ACC112 (cell line): ENCODE measurements around the gene ZNF559.
"Not testable (repeated sequence)": the region's sequence is repeated elsewhere in the genome, so short reads cannot be mapped to it uniquely, and the experiment has no call there.

ENCODE experiments used
- H2AFZ ChIP-seq: fragments of 200-600 bp; sonication (generic); one replicate; pipeline ENCODE4 v1.6.0; 2017; ENCODE audit warnings: antibody characterized with exemption, low read length; ENCODE audit not compliant: unreplicated experiment
- H3K27ac ChIP-seq: fragments of 200-600 bp; sonication (generic); 2 replicates; pipeline ENCODE4 v1.5.1; 2014; ENCODE audit warnings: low read depth, mild to moderate bottlenecking, antibody characterized with exemption, low read length, moderate library complexity
- H3K27me3 ChIP-seq: fragments of 200-600 bp; sonication (generic); 2 replicates; pipeline ENCODE4 v1.6.1; 2014; ENCODE audit warnings: mild to moderate bottlenecking, antibody characterized with exemption, low read length, moderate library complexity, mixed read lengths; ENCODE audit not compliant: insufficient read depth
- H3K36me3 ChIP-seq: fragments of 200-600 bp; sonication (generic); 2 replicates; pipeline ENCODE4 v1.6.1; 2016; ENCODE audit warnings: mild to moderate bottlenecking, antibody characterized with exemption, low read length, moderate library complexity, mixed read lengths; ENCODE audit not compliant: insufficient read depth
- H3K4me1 ChIP-seq: fragments of 200-600 bp; sonication (generic); one replicate; pipeline ENCODE4 v1.6.1; 2016; ENCODE audit warnings: low read length, mixed read lengths; ENCODE audit not compliant: insufficient read depth, unreplicated experiment, control insufficient read depth
- H3K4me3 ChIP-seq: fragments of 200-600 bp; sonication (generic); 2 replicates; pipeline ENCODE4 v1.5.1; 2014; ENCODE audit warnings: mild to moderate bottlenecking, low read depth, low read length
- H3K79me2 ChIP-seq: fragments of 200-600 bp; sonication (generic); one replicate; pipeline ENCODE4 v1.6.0; 2016; ENCODE audit warnings: low read length; ENCODE audit not compliant: control insufficient read depth, unreplicated experiment, insufficient read depth

ZNF559 gene

GRCh38 chr19:9321338-9321737 lies 2.6 kb upstream of the ZNF559 start:
- Histone ChIP-seq H3K36me3 (no peaks in the 10 kb centered on the region; the same call in 1 of the 2 replicates), H3K4me3 (no peak overlapping the region), H3K4me1 (no peaks in the 10 kb centered on the region), H3K27ac (no peak overlapping the region), H3K27me3 (no peaks in the 10 kb centered on the region; the same call in 1 of the 2 replicates), H2AFZ (no peak overlapping the region), H3K79me2 (peaks cover 12% of the 10 kb centered on the region)

GRCh38 chr19:9321756-9322155 lies 2.2 kb upstream of the ZNF559 start:
- H3K27me3 ChIP-seq, H3K36me3 ChIP-seq, H3K4me3 ChIP-seq, H3K27ac ChIP-seq, H3K4me1 ChIP-seq, H2AFZ ChIP-seq: not testable (repeated sequence)
- H3K79me2 ChIP-seq, result peaks cover 12% of the 10 kb centered on the region

- not testable (repeated sequence) for H3K27me3 ChIP-seq, H3K4me3 ChIP-seq, H3K36me3 ChIP-seq, H3K4me1 ChIP-seq, H2AFZ ChIP-seq, H3K27ac ChIP-seq
- peaks cover 12% of the 10 kb centered on the region for H3K79me2 ChIP-seq
Measured at GRCh38 chr19:9322201-9322600, 1.8 kb upstream of the ZNF559 start.

GRCh38 chr19:9323557-9323918 lies 441 bp upstream of the ZNF559 start:
- peak overlapping the region; percentile 90 for H3K4me3 ChIP-seq
- peaks cover 8% of the 10 kb centered on the region; the same call in 1 of the 2 replicates for H3K36me3 ChIP-seq
- peak overlapping the region; percentile 98 for H2AFZ ChIP-seq
- H3K27me3 ChIP-seq, result no peaks in the 10 kb centered on the region
- no peaks in the 10 kb centered on the region for H3K4me1 ChIP-seq
- H3K79me2 ChIP-seq, result peaks cover 12% of the 10 kb centered on the region
- H3K27ac ChIP-seq, result peak overlapping the region; percentile 64

GRCh38 chr19:9324584-9324962 lies 594 bp downstream of the ZNF559 start:
- H3K4me3 ChIP-seq, result peak overlapping the region; percentile 90
- no peaks in the 10 kb centered on the region for H3K27me3 ChIP-seq
- H2AFZ ChIP-seq, result peak overlapping the region; percentile 77
- peak overlapping the region; percentile 55 for H3K27ac ChIP-seq
- peaks cover 8% of the 10 kb centered on the region; the same call in 1 of the 2 replicates for H3K36me3 ChIP-seq
- peaks cover 12% of the 10 kb centered on the region for H3K79me2 ChIP-seq
- no peaks in the 10 kb centered on the region for H3K4me1 ChIP-seq

- H3K4me3 ChIP-seq, result no peak overlapping the region
- no peak overlapping the region for H2AFZ ChIP-seq
- peaks cover 11% of the 10 kb centered on the region for H3K79me2 ChIP-seq
- H3K27me3 ChIP-seq, result no peaks in the 10 kb centered on the region
- no peaks in the 10 kb centered on the region for H3K4me1 ChIP-seq
- H3K36me3 ChIP-seq, result peaks cover 38% of the 10 kb centered on the region
- no peak overlapping the region for H3K27ac ChIP-seq
Measured at GRCh38 chr19:9329999-9330398, 6.0 kb downstream of the ZNF559 start.

- Histone ChIP-seq H3K36me3 (peaks cover 51% of the 10 kb centered on the region), H3K4me3 (no peak overlapping the region)
Measured at GRCh38 chr19:9342610-9343304, 18.8 kb downstream of the ZNF559 start.

GRCh38 chr19:9345005-9345404 lies 21.0 kb downstream of the ZNF559 start:
- Histone ChIP-seq H3K27ac (no peak overlapping the region), H3K79me2 (no peaks in the 10 kb centered on the region), H2AFZ (no peak overlapping the region), H3K4me3 (no peak overlapping the region), H3K36me3 (peaks cover 35% of the 10 kb centered on the region), H3K27me3 (no peaks in the 10 kb centered on the region), H3K4me1 (no peaks in the 10 kb centered on the region)

More at GRCh38 chr19:9342610-9343304, 18.8 kb downstream of the ZNF559 start:
- Histone ChIP-seq H2AFZ (no peak overlapping the region), H3K27me3 (no peaks in the 10 kb centered on the region), H3K79me2 (no peaks in the 10 kb centered on the region), H3K27ac (no peak overlapping the region), H3K4me1 (no peaks in the 10 kb centered on the region)

GRCh38 chr19:9348253-9348652 lies 24.3 kb downstream of the ZNF559 start:
- H3K4me1 ChIP-seq, result no peaks in the 10 kb centered on the region
- no peak overlapping the region for H3K27ac ChIP-seq
- H2AFZ ChIP-seq, result no peak overlapping the region
- no peaks in the 10 kb centered on the region for H3K79me2 ChIP-seq
- no peak overlapping the region for H3K4me3 ChIP-seq
- no peaks in the 10 kb centered on the region for H3K27me3 ChIP-seq
- H3K36me3 ChIP-seq, result peaks cover 11% of the 10 kb centered on the region

GRCh38 chr19:9348671-9349070 lies 24.7 kb downstream of the ZNF559 start:
- no peaks in the 10 kb centered on the region for H3K79me2 ChIP-seq
- no peak overlapping the region for H2AFZ ChIP-seq
- peaks cover 7% of the 10 kb centered on the region; the same call in 1 of the 2 replicates for H3K36me3 ChIP-seq
- H3K27ac ChIP-seq, result no peak overlapping the region
- no peaks in the 10 kb centered on the region for H3K27me3 ChIP-seq
- no peaks in the 10 kb centered on the region for H3K4me1 ChIP-seq
- H3K4me3 ChIP-seq, result no peak overlapping the region

GRCh38 chr19:9352505-9352904 lies 28.5 kb downstream of the ZNF559 start:
- no peaks in the 10 kb centered on the region for H3K36me3 ChIP-seq
- no peaks in the 10 kb centered on the region for H3K4me1 ChIP-seq
- H2AFZ ChIP-seq, result no peak overlapping the region
- H3K79me2 ChIP-seq, result no peaks in the 10 kb centered on the region
- H3K27ac ChIP-seq, result no peak overlapping the region
- no peak overlapping the region for H3K4me3 ChIP-seq
- H3K27me3 ChIP-seq, result no peaks in the 10 kb centered on the region
